ENCODE measurements around the gene RABGAP1L. TPM values are rescaled to one million over a fixed set of nuclear protein-coding genes. Genes with fewer than 3 reads are reported as not detected.

Gene RABGAP1L
- total and polyA plus RNA-seq, 2 of the 8 experiments (the other 6 are each of a cell fraction or from before 2014, with no cell fraction given) = 33.3 to 156 TPM

GRCh38 chr1:174700775-174701174, 541.5 kb downstream of the RABGAP1L start:
- H3K4ac ChIP-seq (replicated peaks; ENCODE audit: insufficient read length, low read depth, low read length) = no peak overlapping the region
- no peak for TF ChIP-seq EZH2 (IDR thresholded peaks at IDR 0.05; ENCODE audit: low read depth, low read length, severe bottlenecking)
- no peak for TF ChIP-seq TAF7 (optimal IDR thresholded peaks at IDR 0.05; ENCODE audit: borderline replicate concordance, low read depth, low read length)
- TF ChIP-seq TBP (IDR thresholded peaks at IDR 0.05; ENCODE audit: low read depth, low read length) = no peak
- no peak for TF ChIP-seq EP300 (IDR thresholded peaks at IDR 0.05; ENCODE audit: borderline replicate concordance in 1 of 2, low read depth in 2 of 2, low read length in 2 of 2)
- TF ChIP-seq NRF1 (IDR thresholded peaks at IDR 0.05; ENCODE audit: low read depth, low read length) = no peak
- H3K27ac ChIP-seq (ENCODE audit: low read depth, low read length) = no peak overlapping the region
- H4K20me1 ChIP-seq (replicated peaks in 1 of 2; ENCODE audit: control insufficient read depth in 1 of 2, insufficient read depth in 2 of 2, low read length in 2 of 2) = no peaks in the 10 kb centered on the region
- no peaks in the 10 kb centered on the region for H3K79me2 ChIP-seq (ENCODE audit: control insufficient read depth in 1 of 2, insufficient read depth in 2 of 2, low read length in 2 of 2)
- H2BK12ac ChIP-seq (ENCODE audit: low read depth, low read length) = no peak overlapping the region
- no peak overlapping the region for H2BK20ac ChIP-seq (ENCODE audit: low read length)
- H3K23me2 ChIP-seq (ENCODE audit: low read depth, low read length) = no peaks in the 10 kb centered on the region
- no peak overlapping the region for H4K8ac ChIP-seq (ENCODE audit: extremely low read depth, insufficient read depth, low read length)
- H3K36me3 ChIP-seq (ENCODE audit: control insufficient read depth in 2 of 4, insufficient read depth in 4 of 4, low read length in 3 of 4) = no peaks in the 10 kb centered on the region
- H3K9ac ChIP-seq (replicated peaks in 1 of 4; ENCODE audit: extremely low read depth in 1 of 4, low read depth in 3 of 4, low read length in 3 of 4) = no peak overlapping the region
- no peak overlapping the region for H2BK120ac ChIP-seq (replicated peaks; ENCODE audit: low read depth, low read length)
- H3K79me1 ChIP-seq (ENCODE audit: low read depth, low read length) = no peaks in the 10 kb centered on the region
- H3K18ac ChIP-seq (ENCODE audit: extremely low read depth, low read length) = no peak overlapping the region
- H3K14ac ChIP-seq (ENCODE audit: insufficient read length) = no peak overlapping the region
- H4K5ac ChIP-seq (ENCODE audit: insufficient read length, low read depth, low read length) = no peak overlapping the region
- H3K4me3 ChIP-seq (ENCODE audit: extremely low read depth in 1 of 4, insufficient read depth in 2 of 4, low read depth in 3 of 4, low read length in 4 of 4) = no peak overlapping the region
- H2AK5ac ChIP-seq (ENCODE audit: low read depth, low read length) = no peak overlapping the region
- POLR2A ChIA-PET (ENCODE audit: partially characterized antibody) = no interaction called here
- H4K91ac ChIP-seq (replicated peaks; ENCODE audit: insufficient read length, low read length) = no peak overlapping the region
- no peak for DNase-seq (ENCODE audit: low read depth in 1 of 2, low spot score in 2 of 2)
- no peak overlapping the region for H2BK15ac ChIP-seq (ENCODE audit: low read length)
- H3K27me3 ChIP-seq (replicated peaks in 1 of 4; ENCODE audit: control insufficient read depth in 3 of 4, extremely low read depth in 1 of 4, insufficient read depth in 3 of 4, low read length in 3 of 4) = no peaks in the 10 kb centered on the region
- CTCF ChIA-PET (ENCODE audit: partially characterized antibody) = interaction anchor here (0.7 to 1.0 kb wide), 3 partner anchors 9 to 1445 kb away, joined by 3 read pairs; no protein-coding TSS in a partner anchor
- H3K4me1 ChIP-seq (replicated peaks in 1 of 4; ENCODE audit: control insufficient read depth in 3 of 4, insufficient read depth in 4 of 4, low read length in 3 of 4) = peaks cover 0 to 3% (median 0%) of the 10 kb centered on the region in 4 experiments; a peak in 2 of 7 replicates
- no peak overlapping the region for H3K4me2 ChIP-seq (ENCODE audit: insufficient read depth in 1 of 2, low read depth in 2 of 2, low read length in 2 of 2)
- WGBS, 2 experiments (ENCODE audit: extremely low coverage in 1 of 2, insufficient coverage in 1 of 2, insufficient read length in 1 of 2, insufficient replicate concordance in 2 of 2, low coverage in 1 of 2, low lambda C conversion rate in 2 of 2, missing lambda C conversion rate in 1 of 2) = 82% methylated on average over 3 of the region's 3 CpGs; no CpG with 5 or more reads in 1 of the 2 experiments
- H3K23ac ChIP-seq (ENCODE audit: insufficient read length) = no peak overlapping the region
- no peak overlapping the region for H2AFZ ChIP-seq (ENCODE audit: low read length)
- H3K9me3 ChIP-seq (ENCODE audit: insufficient read depth in 2 of 2, low read depth in 1 of 2, low read length in 1 of 2) = no peaks in the 10 kb centered on the region
- no peak overlapping the region for H2BK5ac ChIP-seq (ENCODE audit: low read depth, low read length)
- no peak overlapping the region for H3K56ac ChIP-seq (replicated peaks; ENCODE audit: insufficient read length, low read depth, low read length)
- no peak for FAIRE-seq

Data from H1 (cell line).